Urinary bladder (tissue), 4 donors: Measurements from ENCODE around the gene HBS1L. TPM values are rescaled to one million over a fixed set of nuclear protein-coding genes. Genes with fewer than 3 reads are reported as not detected.
A peak's percentile ranks its signal among the peaks of the same experiment; 100 is the strongest.
"Not testable (repeated sequence)": the region's sequence is repeated elsewhere in the genome, so short reads cannot be mapped to it uniquely, and the experiment has no call there.

Experiments
- DNase-seq: peaks from one replicate; pipeline ENCODE4 v3.0.0-alpha.2; 2015; ENCODE audit errors: extremely low spot score
- H3K27ac ChIP-seq: one replicate; pipeline ENCODE4 v1.5.1; 2013; ENCODE audit warnings: low read depth, mild to moderate bottlenecking, moderate library complexity
- H3K36me3 ChIP-seq: one replicate; pipeline ENCODE4 v1.6.1; 2013; ENCODE audit warnings: mild to moderate bottlenecking, moderate library complexity; ENCODE audit not compliant: insufficient read depth
- H3K4me1 ChIP-seq: one replicate; pipeline ENCODE4 v1.6.1; 2013; ENCODE audit warnings: mild to moderate bottlenecking, moderate library complexity; ENCODE audit not compliant: insufficient read depth
- H3K4me3 ChIP-seq: one replicate; pipeline ENCODE4 v1.5.1; 2013; ENCODE audit warnings: low read depth, low read length
- whole genome bisulfite sequencing: extraction: QIAGEN DNeasy Blood & Tissue Kit; methylation state at CpG from one replicate; pipeline ENCODE4 v1.1.7; 2013; 5-methylcytosine and 5-hydroxymethylcytosine counted together
- polyA plus RNA-seq: library from polyadenylated mRNA; stranded (reverse); fragments of 200-250 nt; gene quantifications from one replicate; pipeline ENCODE4 v1.2.3, GENCODE V29; 2013
- total RNA-seq: library from RNA; depleted of rRNA; stranded (reverse); fragments of >200 nt; gene quantifications from one replicate; pipeline ENCODE4 v1.2.3, GENCODE V29; 2014
- donor health status: healthy with polysubstance abuse.
- donor health status: healthy.

Gene HBS1L
- total and polyA plus RNA-seq, 2 donors: 47.3 to 105 TPM

GRCh38 chr6:135066397-135066796, 11.8 kb upstream of the HBS1L start:
- DNase-seq: no peak
- no peaks in the 10 kb centered on the region for H3K4me1 ChIP-seq
- no peak overlapping the region for H3K4me3 ChIP-seq
- H3K36me3 ChIP-seq: no peaks in the 10 kb centered on the region
- H3K27ac ChIP-seq: no peak overlapping the region
- 75% methylated on average over 2 of the region's 2 CpGs for WGBS

GRCh38 chr6:135064586-135064985, 10.0 kb upstream of the HBS1L start:
- Histone ChIP-seq H3K4me1 (no peaks in the 10 kb centered on the region), H3K36me3 (no peaks in the 10 kb centered on the region), H3K4me3 (no peak overlapping the region), H3K27ac (no peak overlapping the region)
- 62% methylated on average over 1 of the region's 1 CpG for WGBS
- DNase-seq: no peak

GRCh38 chr6:135063926-135064325, 9.3 kb upstream of the HBS1L start:
- no peaks in the 10 kb centered on the region for H3K4me1 ChIP-seq
- no peak overlapping the region for H3K4me3 ChIP-seq
- H3K36me3 ChIP-seq: no peaks in the 10 kb centered on the region
- no peak for DNase-seq
- 62% methylated on average over 3 of the region's 3 CpGs for WGBS
- H3K27ac ChIP-seq: no peak overlapping the region

GRCh38 chr6:135062735-135063134, 8.1 kb upstream of the HBS1L start:
- Histone ChIP-seq H3K4me3 (no peak overlapping the region), H3K4me1 (no peaks in the 10 kb centered on the region), H3K36me3 (no peaks in the 10 kb centered on the region), H3K27ac (no peak overlapping the region)
- 51% methylated on average over 7 of the region's 7 CpGs for WGBS
- no peak for DNase-seq

DNA sequence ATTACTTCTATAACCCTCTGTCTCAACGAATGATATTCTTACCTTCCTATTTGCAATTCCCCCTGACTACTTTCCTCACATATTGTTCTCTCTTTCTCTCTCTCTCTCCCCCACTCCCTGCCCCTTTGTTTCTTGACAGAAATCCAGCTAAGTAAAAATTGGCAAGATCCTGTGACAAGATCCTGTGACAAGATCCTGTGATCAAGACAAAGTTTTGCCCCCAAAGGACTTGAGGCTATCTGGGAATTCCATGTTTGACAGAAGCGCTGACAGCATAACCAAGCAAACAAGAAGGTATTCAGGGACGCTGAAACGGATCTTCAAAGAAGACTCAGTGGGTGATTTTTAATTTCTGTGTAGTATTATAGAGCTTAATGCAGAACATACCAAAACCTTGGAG, 5.5 kb upstream of the HBS1L start:
- no peak for DNase-seq
- WGBS: 71% methylated on average over 4 of the region's 4 CpGs

GRCh38 chr6:135058299-135058698, 3.7 kb upstream of the HBS1L start:
- DNase-seq, H3K36me3 ChIP-seq, H3K27ac ChIP-seq, H3K4me1 ChIP-seq, H3K4me3 ChIP-seq: not testable (repeated sequence)
- WGBS: 90% methylated on average over 11 of the region's 11 CpGs

More for the DNA sequence above, 5.5 kb upstream of the HBS1L start:
- Histone ChIP-seq H3K4me1 (no peaks in the 10 kb centered on the region), H3K36me3 (no peaks in the 10 kb centered on the region), H3K27ac (no peak overlapping the region), H3K4me3 (no peak overlapping the region)

DNA sequence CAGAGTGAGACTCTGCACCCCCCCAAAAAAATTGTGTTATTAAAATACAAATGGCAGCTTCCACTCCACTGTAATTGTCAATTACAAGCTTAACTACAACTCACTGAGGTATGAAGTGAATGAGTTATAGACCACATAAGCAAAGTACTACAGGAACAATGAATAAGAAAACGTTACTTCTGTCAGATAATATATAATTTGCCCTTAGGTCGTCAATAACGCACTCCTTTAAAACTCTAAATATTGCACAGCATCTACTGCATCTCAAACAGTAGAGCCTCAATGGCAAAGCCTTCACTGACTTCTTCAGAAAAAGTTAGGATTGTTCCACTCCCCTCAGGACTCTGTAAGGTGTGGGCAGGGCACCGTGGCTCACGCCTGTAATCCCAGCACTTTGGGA, 2.0 kb upstream of the HBS1L start:
- DNase-seq: no peak

GRCh38 chr6:135054226-135054568, 425 bp downstream of the HBS1L start:
- under 1% methylated on average over 9 of the region's 9 CpGs for whole genome bisulfite sequencing
- Histone ChIP-seq H3K27ac (peak overlapping the region; percentile 76), H3K4me1 (no peaks in the 10 kb centered on the region), H3K4me3 (peak overlapping the region; percentile 55), H3K36me3 (no peaks in the 10 kb centered on the region)
- no peak for DNase-seq

More for the DNA sequence above, 2.0 kb upstream of the HBS1L start:
- H3K27ac ChIP-seq: no peak overlapping the region
- H3K36me3 ChIP-seq: no peaks in the 10 kb centered on the region
- no peaks in the 10 kb centered on the region for H3K4me1 ChIP-seq
- no peak overlapping the region for H3K4me3 ChIP-seq
- WGBS: 90% methylated on average over 5 of the region's 5 CpGs

DNA sequence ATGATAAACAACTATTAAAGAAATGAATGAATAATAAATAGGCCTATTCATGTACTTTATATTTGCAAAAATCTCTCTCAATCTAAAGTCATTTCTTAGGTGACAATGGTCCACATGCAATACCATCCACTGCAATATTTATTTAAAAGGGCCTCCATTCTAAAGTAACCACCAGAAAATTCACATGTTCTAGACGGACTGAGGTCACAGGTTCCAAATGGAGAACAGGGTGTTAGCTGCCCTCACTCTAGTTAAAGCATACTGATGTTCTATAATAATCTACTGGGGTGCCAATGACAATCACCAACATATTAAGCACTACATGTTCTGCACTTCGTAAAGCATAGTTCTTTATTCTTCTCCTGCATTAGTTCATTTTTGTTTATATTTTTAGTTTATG, 1.2 kb downstream of the HBS1L start:
- WGBS: 34% methylated on average over 2 of the region's 2 CpGs
- H3K4me1 ChIP-seq: no peaks in the 10 kb centered on the region
- H3K36me3 ChIP-seq: no peaks in the 10 kb centered on the region
- no peak for DNase-seq
- no peak overlapping the region for H3K27ac ChIP-seq
- H3K4me3 ChIP-seq: no peak overlapping the region

DNA sequence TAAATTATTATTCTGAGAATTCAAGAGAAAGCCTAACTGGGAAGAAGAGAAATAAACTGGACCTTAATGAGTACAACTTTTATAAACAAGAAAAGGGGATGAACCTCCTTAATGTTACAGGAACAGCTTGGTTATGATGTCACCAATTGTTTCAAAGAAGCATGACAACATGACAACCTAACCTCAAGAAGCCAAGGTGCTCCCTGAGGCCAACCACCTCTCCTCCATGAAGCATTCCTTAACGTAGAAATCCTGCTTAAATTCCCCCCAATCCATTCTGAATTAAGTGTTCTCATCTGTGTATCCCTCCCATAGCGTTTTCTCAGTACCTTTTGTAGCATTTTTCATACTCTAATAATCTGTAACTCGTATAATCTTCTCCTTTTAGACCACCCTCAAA, 1.7 kb downstream of the HBS1L start:
- Histone ChIP-seq H3K36me3 (no peaks in the 10 kb centered on the region), H3K4me3 (no peak overlapping the region), H3K4me1 (no peaks in the 10 kb centered on the region), H3K27ac (no peak overlapping the region)
- WGBS: 62% methylated on average over 3 of the region's 3 CpGs
- DNase-seq: no peak

DNA sequence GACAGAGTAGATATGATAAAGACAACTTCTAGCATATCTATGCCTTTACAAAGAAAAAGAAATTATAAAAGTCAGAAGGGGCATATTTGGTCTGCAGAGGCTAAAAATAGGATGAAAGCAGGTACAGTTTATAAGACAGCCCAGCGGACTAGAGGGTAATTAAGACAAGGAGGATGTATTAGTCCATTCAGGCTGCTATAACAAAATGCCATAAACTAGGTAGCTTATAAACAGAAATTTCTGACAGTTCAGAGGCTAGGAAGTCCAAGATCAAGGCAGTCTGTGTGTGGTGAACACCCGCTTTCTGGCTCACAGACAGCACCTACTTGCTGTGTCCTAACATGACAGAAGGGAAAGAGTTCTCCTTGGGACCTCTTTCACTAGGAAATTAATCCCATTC, 5.7 kb downstream of the HBS1L start:
- Histone ChIP-seq H3K27ac (no peak overlapping the region), H3K4me3 (no peak overlapping the region), H3K36me3 (no peaks in the 10 kb centered on the region), H3K4me1 (no peaks in the 10 kb centered on the region)
- no peak for DNase-seq
- 97% methylated on average over 2 of the region's 2 CpGs for WGBS

- Histone ChIP-seq H3K27ac (no peak overlapping the region), H3K4me3 (no peak overlapping the region), H3K4me1 (no peaks in the 10 kb centered on the region), H3K36me3 (no peaks in the 10 kb centered on the region)
- WGBS: 91% methylated on average over 4 of the region's 4 CpGs
- DNase-seq: no peak
Measured at GRCh38 chr6:135047336-135047735, 7.3 kb downstream of the HBS1L start.

DNA sequence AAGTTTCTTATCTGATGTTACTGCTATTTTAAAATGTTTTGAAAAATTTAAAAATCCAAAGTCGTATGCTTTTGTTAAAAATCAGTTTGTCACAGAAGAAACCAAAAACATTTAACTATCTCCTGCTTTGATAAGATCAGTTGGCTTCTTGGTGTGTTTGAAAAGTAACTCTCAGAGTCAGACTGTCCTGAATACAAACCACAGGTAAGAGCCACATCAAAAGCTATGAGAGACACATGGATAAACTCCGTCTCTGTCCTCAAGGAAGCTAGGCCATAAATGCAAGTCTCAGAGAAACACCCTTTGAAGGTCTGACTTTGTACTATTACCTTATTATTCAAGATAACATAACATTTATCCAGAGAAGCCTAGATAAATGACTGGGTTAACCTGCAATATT, 7.7 kb downstream of the HBS1L start:
- 70% methylated on average over 2 of the region's 2 CpGs for WGBS

DNA sequence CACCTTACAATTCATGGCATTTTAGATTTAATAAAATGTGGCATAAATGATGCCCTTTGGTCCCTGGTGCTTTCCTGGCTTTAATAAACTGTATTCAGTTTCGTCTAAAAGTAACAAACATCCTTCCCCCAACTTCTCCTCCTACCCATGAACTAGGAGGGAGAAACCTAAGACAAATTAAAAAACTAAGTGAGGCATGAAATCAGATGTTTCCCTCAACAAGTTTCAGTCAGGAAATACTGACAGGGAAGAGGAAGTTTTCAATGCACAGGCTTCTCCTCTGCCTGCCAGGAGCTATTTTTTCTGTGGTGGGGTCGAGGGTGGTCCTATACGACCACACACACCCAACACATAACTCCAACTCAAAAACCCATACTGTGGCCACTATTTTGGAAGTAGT, 10.0 kb downstream of the HBS1L start:
- 65% methylated on average over 3 of the region's 3 CpGs for WGBS
- no peak overlapping the region for H3K4me3 ChIP-seq
- H3K36me3 ChIP-seq: no peaks in the 10 kb centered on the region
- H3K4me1 ChIP-seq: no peaks in the 10 kb centered on the region
- DNase-seq: no peak
- H3K27ac ChIP-seq: no peak overlapping the region

More for the DNA sequence above, 7.7 kb downstream of the HBS1L start:
- Histone ChIP-seq H3K36me3 (no peaks in the 10 kb centered on the region), H3K4me3 (no peak overlapping the region), H3K4me1 (no peaks in the 10 kb centered on the region), H3K27ac (no peak overlapping the region)
- no peak for DNase-seq

DNA sequence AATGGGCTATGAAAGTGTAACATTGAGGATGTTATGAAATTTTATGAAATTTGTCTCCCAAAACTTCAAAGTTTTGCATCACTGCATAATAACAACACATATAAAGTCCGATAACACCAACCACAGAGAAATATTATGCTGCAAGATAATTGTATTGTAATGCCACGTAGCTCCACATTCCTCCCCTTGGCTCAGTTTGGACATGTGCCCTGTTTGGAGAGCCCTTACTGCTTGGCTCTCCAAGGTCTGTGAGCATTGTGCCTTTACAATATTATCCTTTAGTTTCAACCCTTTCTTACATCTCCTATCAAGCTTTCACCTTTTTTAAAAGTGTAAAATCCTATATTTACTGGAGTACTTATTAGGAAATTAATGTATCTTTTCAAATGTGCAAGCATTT, 10.8 kb downstream of the HBS1L start:
- no peak overlapping the region for H3K27ac ChIP-seq
- peaks cover 3% of the 10 kb centered on the region for H3K36me3 ChIP-seq
- no peak for DNase-seq
- H3K4me3 ChIP-seq: no peak overlapping the region
- no peaks in the 10 kb centered on the region for H3K4me1 ChIP-seq
- 81% methylated on average over 2 of the region's 2 CpGs for WGBS
